Kidney tubule cell (primary cell): ENCODE data around the gene GABRG3.

Experiments used
- DNase-seq: peaks from one replicate; pipeline ENCODE4 v3.0.0-alpha.2; 2018; ENCODE audit warnings: low spot score

Gene GABRG3

GRCh38 chr15:27414168-27414870 is 443.3 kb downstream of the GABRG3 start:
- peak; percentile 69 for DNase-seq

GRCh38 chr15:27418726-27419125 is 447.7 kb downstream of the GABRG3 start:
- peak; percentile 2 for DNase-seq

GRCh38 chr15:27422997-27423396 is 452.0 kb downstream of the GABRG3 start:
- peak; percentile 29 for DNase-seq

GRCh38 chr15:27426805-27427204 is 455.8 kb downstream of the GABRG3 start:
- DNase-seq = no peak

- no peak for DNase-seq
These were observed 456.3 kb downstream of the GABRG3 start for GRCh38 chr15:27427276-27427675.

GRCh38 chr15:27428151-27428550 is 457.2 kb downstream of the GABRG3 start:
- DNase-seq = no peak

GRCh38 chr15:27429577-27429976 is 458.6 kb downstream of the GABRG3 start:
- DNase-seq = no peak

- no peak for DNase-seq
These were observed 462.6 kb downstream of the GABRG3 start for GRCh38 chr15:27433604-27434003.

GRCh38 chr15:27438403-27439375 is 467.7 kb downstream of the GABRG3 start:
- DNase-seq = no peak

- no peak for DNase-seq
These were observed 470.1 kb downstream of the GABRG3 start for GRCh38 chr15:27441120-27441519.

- no peak for DNase-seq
These were observed 477.3 kb downstream of the GABRG3 start for GRCh38 chr15:27448234-27448633.

GRCh38 chr15:27448986-27449385 is 478.0 kb downstream of the GABRG3 start:
- peak; percentile 63 for DNase-seq

GRCh38 chr15:27449941-27450340 is 479.0 kb downstream of the GABRG3 start:
- no peak for DNase-seq

GRCh38 chr15:27454281-27455075 is 483.5 kb downstream of the GABRG3 start:
- DNase-seq = peak; percentile 93

- no peak for DNase-seq
These were observed 485.8 kb downstream of the GABRG3 start for GRCh38 chr15:27456807-27457206.

GRCh38 chr15:27457766-27458165 is 486.8 kb downstream of the GABRG3 start:
- DNase-seq = no peak

- DNase-seq = no peak
These were observed 487.5 kb downstream of the GABRG3 start for GRCh38 chr15:27458345-27459084.

- DNase-seq = peak; percentile 40
These were observed 488.9 kb downstream of the GABRG3 start for GRCh38 chr15:27459836-27460235.

- no peak for DNase-seq
These were observed 490.2 kb downstream of the GABRG3 start for GRCh38 chr15:27461181-27461580.

GRCh38 chr15:27463525-27464088 is 492.6 kb downstream of the GABRG3 start:
- DNase-seq = no peak

- no peak for DNase-seq
These were observed 494.1 kb downstream of the GABRG3 start for GRCh38 chr15:27464941-27465612.
